ENCODE results near the gene REXO1.
A peak's percentile ranks its signal among the peaks of the same experiment; 100 is the strongest.

The REXO1 gene

GRCh38 chr19:1860821-1861598 lies 12.7 kb upstream of the REXO1 start:
- DNase-seq, result no peak

- DNase-seq, result peak; percentile 28
These were observed 11.9 kb upstream of the REXO1 start for GRCh38 chr19:1860042-1860775.

- no peak for DNase-seq
These were observed 11.1 kb upstream of the REXO1 start for GRCh38 chr19:1859331-1859781.

- no peak for DNase-seq
These were observed 10.3 kb upstream of the REXO1 start for GRCh38 chr19:1858412-1859081.

- DNase-seq, result no peak
These were observed 9.5 kb upstream of the REXO1 start for GRCh38 chr19:1857648-1858326.

GRCh38 chr19:1856698-1857603 lies 8.7 kb upstream of the REXO1 start:
- DNase-seq, result no peak

GRCh38 chr19:1856345-1856697 lies 8.0 kb upstream of the REXO1 start:
- no peak for DNase-seq

GRCh38 chr19:1855828-1856255 lies 7.6 kb upstream of the REXO1 start:
- no peak for DNase-seq

GRCh38 chr19:1855040-1855827 lies 7.0 kb upstream of the REXO1 start:
- peak; percentile 50 for DNase-seq

GRCh38 chr19:1854542-1855039 lies 6.3 kb upstream of the REXO1 start:
- no peak for DNase-seq

GRCh38 chr19:1854039-1854541 lies 5.8 kb upstream of the REXO1 start:
- DNase-seq, result no peak

- DNase-seq, result peak; percentile 74
These were observed 5.2 kb upstream of the REXO1 start for GRCh38 chr19:1853295-1854038.

GRCh38 chr19:1852581-1853128 lies 4.4 kb upstream of the REXO1 start:
- no peak for DNase-seq

- no peak for DNase-seq
These were observed 3.6 kb upstream of the REXO1 start for GRCh38 chr19:1851654-1852580.

GRCh38 chr19:1850809-1851653 lies 2.7 kb upstream of the REXO1 start:
- DNase-seq, result no peak

GRCh38 chr19:1849886-1850398 lies 1.7 kb upstream of the REXO1 start:
- DNase-seq, result no peak

- DNase-seq, result no peak
These were observed 820 bp upstream of the REXO1 start for GRCh38 chr19:1849132-1849474.

Measured in NCI-H2029 (cell line).